Memory B cell (primary cell): ENCODE results near the gene PTPRD.
"Not testable (repeated sequence)": the region's sequence is repeated elsewhere in the genome, so short reads cannot be mapped to it uniquely, and the experiment has no call there.

ENCODE experiments used
- ATAC-seq: fragments of 150-1000 bp; cut with Tn5 transposase; 2 replicates; pipeline ENCODE4 v1.10.0; 2021; ENCODE audit warnings: low read depth, mild to moderate bottlenecking, moderate library complexity
- DNase-seq, 2 donors: peaks; one replicate each; pipeline ENCODE4 v3.0.0; 2022; ENCODE audit warnings: low spot score in 2 of 2
- H3K27ac Mint-ChIP-seq: one replicate; pipeline ENCODE4 v1.8.0; 2022; ENCODE audit warnings: mild to moderate bottlenecking, moderate library complexity, mixed read lengths
- H3K27me3 Mint-ChIP-seq: one replicate; pipeline ENCODE4 v1.8.0; 2022; ENCODE audit warnings: mixed read lengths
- H3K36me3 Mint-ChIP-seq: one replicate; pipeline ENCODE4 v1.8.0; 2022; ENCODE audit warnings: mild to moderate bottlenecking, mixed read lengths
- H3K4me1 Mint-ChIP-seq: one replicate; pipeline ENCODE4 v1.8.0; 2022; ENCODE audit warnings: mixed read lengths
- H3K4me3 Mint-ChIP-seq: one replicate; pipeline ENCODE4 v1.8.0; 2022; ENCODE audit warnings: mild to moderate bottlenecking, moderate library complexity, mixed read lengths
- H3K9me3 Mint-ChIP-seq: one replicate; pipeline ENCODE4 v1.8.0; 2022; ENCODE audit warnings: mixed read lengths

The PTPRD gene

DNA sequence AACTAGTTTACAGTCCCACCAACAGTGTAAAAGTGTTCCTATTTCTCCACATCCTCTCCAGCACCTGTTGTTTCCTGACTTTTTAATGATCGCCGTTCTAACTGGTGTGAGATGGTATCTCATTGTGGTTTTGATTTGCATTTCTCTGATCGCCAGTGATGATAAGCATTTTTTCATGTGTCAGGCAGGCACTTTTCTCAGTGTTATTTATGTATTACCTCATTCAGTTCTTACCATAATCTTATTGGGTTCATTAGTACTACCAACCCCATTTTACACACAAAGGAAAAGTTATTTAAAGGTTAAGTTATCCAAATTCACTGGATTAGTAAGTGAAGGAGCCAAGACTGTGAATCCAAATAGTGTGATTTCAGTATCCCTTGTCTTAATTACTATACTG, 1644.5 kb downstream of the PTPRD start:
- not testable (repeated sequence) for H3K27ac Mint-ChIP-seq, ATAC-seq, DNase-seq, H3K9me3 Mint-ChIP-seq, H3K4me1 Mint-ChIP-seq, H3K36me3 Mint-ChIP-seq, H3K27me3 Mint-ChIP-seq, H3K4me3 Mint-ChIP-seq

DNA sequence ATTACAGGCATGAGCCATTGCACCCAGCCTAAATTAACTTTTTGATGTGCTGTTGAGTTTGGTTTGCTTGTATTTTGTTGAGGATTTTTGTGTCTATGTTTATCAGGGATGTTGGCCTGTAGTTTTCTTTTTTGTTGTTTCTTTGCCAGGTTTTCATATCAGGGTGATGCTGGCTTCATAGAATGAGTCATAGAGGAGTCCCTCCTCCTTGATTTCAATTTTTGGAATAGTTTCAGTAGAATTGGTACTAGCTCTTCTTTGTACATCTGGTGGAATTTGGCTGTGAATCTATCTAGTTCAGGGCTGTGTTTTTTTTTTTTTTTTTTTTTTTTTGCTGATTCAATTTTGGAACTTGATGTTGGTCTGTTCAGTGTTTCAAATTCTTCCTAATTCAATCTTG, 1648.9 kb downstream of the PTPRD start:
- H3K4me3 Mint-ChIP-seq, result no peak overlapping the region
- DNase-seq (no peak), ATAC-seq (no peak)
- no peaks in the 10 kb centered on the region for H3K27me3 Mint-ChIP-seq
- no peaks in the 10 kb centered on the region for H3K36me3 Mint-ChIP-seq
- no peak overlapping the region for H3K27ac Mint-ChIP-seq
- H3K9me3 Mint-ChIP-seq, result peaks cover 8% of the 10 kb centered on the region
- H3K4me1 Mint-ChIP-seq, result no peaks in the 10 kb centered on the region

DNA sequence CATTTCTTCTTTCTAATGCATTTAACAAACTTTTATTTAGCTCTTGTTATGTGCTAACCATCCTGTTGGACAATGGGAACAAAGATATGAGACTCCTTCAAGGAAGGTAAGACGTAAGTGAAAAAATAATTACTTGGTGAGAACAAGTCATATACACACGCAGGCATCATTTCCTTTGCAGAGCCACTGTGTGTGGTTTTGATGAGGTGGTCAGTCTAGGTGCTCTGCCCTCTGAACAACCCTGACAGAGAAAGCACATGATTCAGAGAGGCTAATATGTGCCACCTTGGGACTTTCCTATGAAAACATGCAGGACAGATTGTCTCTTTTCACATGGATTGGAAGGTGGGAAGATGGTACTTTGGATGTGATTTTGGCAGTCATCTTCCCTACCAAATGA, 1650.7 kb downstream of the PTPRD start:
- Mint-ChIP-seq H3K27me3 (no peaks in the 10 kb centered on the region), H3K36me3 (no peaks in the 10 kb centered on the region), H3K4me1 (no peaks in the 10 kb centered on the region), H3K27ac (no peak overlapping the region), H3K4me3 (no peak overlapping the region), H3K9me3 (peaks cover 8% of the 10 kb centered on the region)
- ATAC-seq (no peak), DNase-seq (no peak)

DNA sequence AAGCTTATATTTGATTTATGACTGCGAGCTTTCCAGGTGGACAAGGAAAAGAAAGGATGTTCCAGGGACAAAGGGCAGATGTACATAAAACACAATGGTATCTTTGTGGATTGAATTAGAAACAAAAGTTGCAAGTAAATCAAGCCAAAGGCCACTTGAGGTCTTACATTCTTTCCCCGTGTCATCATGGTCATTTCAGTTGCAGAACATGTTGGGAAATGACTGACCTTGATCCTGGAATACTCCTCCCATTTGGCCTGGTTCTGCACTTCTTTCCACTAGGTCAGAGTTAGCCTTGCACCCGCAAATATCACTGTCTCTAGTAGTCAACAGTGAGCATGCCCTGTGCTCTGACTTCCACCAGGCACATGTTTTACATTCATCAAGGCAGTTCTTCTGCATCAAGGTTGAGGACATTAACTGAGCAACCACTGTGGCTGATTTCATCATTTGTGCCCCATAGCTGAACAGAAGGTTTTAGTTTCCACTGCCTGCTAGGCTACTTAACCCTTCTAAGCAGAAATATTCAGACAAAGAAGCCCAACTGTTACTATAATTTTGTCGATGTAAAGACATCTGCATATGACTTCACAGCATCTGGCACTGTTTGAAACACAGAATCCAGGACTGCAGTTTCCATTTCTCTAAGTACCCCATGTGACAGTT, 1651.5 kb downstream of the PTPRD start:
- no peak for DNase-seq
- Mint-ChIP-seq H3K9me3 (peaks cover 8% of the 10 kb centered on the region), H3K27ac (no peak overlapping the region), H3K36me3 (no peaks in the 10 kb centered on the region), H3K4me1 (no peaks in the 10 kb centered on the region), H3K4me3 (no peak overlapping the region), H3K27me3 (no peaks in the 10 kb centered on the region)
- no peak for ATAC-seq

DNA sequence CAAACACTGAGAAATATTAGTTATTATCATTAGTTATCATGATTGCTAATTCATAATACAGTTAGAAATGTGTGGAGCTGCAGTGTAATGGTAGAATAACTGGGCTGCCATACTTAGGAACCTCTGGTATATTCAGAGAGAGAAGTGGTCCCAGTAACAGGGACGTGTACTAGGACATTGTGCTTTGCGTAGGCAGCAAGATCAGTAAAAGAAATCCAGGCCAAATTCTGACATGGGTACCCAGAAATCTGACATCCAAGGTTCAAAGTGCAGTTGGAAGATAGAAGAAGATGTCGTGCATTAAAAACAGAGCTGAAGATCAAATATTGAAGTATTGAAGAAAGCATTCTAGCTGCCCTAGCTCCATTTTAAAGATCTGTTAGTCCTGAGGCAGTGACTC, 1652.5 kb downstream of the PTPRD start:
- Mint-ChIP-seq H3K27ac (no peak overlapping the region), H3K4me3 (no peak overlapping the region), H3K4me1 (no peaks in the 10 kb centered on the region), H3K27me3 (no peaks in the 10 kb centered on the region), H3K9me3 (peaks cover 7% of the 10 kb centered on the region), H3K36me3 (no peaks in the 10 kb centered on the region)
- ATAC-seq (no peak), DNase-seq (no peak)

DNA sequence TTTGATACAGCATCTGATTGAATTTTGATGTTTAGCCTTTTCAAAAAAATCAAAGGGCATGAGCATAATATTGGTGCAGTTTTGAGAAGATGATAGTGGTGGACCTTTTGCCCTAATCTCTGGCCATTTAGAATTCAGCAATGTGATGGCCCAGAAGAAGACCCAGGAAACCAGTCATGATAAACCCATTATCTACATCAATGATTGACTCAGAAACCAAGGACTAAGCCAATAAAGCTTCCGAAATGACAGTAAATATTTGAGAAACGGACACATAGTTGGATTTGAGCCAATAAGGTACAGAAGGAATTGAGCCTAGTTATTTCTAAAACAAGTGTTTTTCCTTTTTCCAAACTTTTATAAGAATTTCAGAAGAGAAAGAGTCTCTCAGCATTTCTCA, 1654.4 kb downstream of the PTPRD start:
- no peaks in the 10 kb centered on the region for H3K36me3 Mint-ChIP-seq
- no peaks in the 10 kb centered on the region for H3K27me3 Mint-ChIP-seq
- no peak overlapping the region for H3K27ac Mint-ChIP-seq
- no peak overlapping the region for H3K4me3 Mint-ChIP-seq
- no peaks in the 10 kb centered on the region for H3K4me1 Mint-ChIP-seq
- no peak for ATAC-seq
- H3K9me3 Mint-ChIP-seq, result peaks cover 7% of the 10 kb centered on the region
- DNase-seq, result no peak

DNA sequence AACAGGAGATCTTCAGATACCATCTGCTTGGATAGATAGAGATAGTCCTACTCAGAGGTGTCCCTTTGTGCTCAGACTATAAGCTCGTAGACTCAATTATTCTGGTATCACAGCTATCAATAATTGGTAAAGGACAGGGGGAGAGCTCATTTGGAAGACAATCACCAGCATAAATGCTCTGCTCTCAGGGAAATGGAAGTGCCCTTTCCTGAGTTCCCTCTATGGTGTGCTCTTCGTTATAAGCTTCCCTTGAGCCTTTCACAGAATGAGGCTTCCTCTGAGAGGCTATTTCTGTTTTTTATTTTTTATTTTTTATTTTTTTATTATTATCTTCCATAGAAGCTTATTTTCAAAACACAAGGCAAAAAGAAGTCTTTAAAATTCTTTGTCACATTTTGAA, 1657.5 kb downstream of the PTPRD start:
- H3K36me3 Mint-ChIP-seq, result no peaks in the 10 kb centered on the region
- DNase-seq (no peak), ATAC-seq (no peak)
- no peaks in the 10 kb centered on the region for H3K27me3 Mint-ChIP-seq
- H3K4me1 Mint-ChIP-seq, result no peaks in the 10 kb centered on the region
- peaks cover 5% of the 10 kb centered on the region for H3K9me3 Mint-ChIP-seq
- no peak overlapping the region for H3K27ac Mint-ChIP-seq
- H3K4me3 Mint-ChIP-seq, result no peak overlapping the region

DNA sequence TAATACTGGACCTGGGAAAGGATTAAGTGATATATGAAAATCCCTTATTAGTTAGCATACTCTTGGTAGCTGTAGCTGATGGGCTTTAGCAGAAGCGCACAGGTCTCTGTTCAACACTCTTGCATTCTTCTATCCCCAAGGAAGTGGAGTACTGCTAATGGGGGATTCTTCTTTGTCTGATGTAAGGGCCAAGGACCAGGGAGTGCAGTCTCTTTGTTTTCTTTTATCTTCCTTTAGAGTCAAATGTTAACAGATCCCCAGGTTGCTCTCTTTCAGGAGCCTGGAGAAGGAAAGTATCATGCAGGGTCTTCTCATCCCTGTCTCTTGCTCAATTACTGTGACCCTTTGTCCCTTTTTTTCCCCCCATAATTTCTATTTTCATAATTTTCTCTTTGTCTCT, 1666.3 kb downstream of the PTPRD start:
- peaks cover 5% of the 10 kb centered on the region for H3K9me3 Mint-ChIP-seq
- ATAC-seq (no peak), DNase-seq (no peak)
- H3K27me3 Mint-ChIP-seq, result no peaks in the 10 kb centered on the region
- no peak overlapping the region for H3K4me3 Mint-ChIP-seq
- no peaks in the 10 kb centered on the region for H3K4me1 Mint-ChIP-seq
- no peaks in the 10 kb centered on the region for H3K36me3 Mint-ChIP-seq
- no peak overlapping the region for H3K27ac Mint-ChIP-seq

DNA sequence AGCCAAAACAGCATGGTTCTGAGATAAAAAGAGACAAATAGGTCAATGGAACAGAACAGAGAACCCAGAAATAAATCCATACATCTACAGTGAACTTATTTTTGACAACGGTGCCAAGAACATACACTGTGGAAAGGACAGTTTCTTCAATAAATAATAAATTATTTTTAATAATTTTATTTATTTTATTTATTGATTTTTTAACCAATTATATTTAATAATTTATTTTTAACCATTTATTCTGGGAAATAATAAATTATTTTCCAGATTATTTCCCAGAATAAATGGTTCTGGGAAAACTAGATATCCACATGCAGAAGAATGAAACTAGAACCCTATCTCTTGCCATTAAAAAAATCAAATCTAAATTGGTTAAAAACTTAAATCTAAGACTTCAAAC, 1669.4 kb downstream of the PTPRD start:
- H3K36me3 Mint-ChIP-seq, result no peaks in the 10 kb centered on the region
- H3K4me1 Mint-ChIP-seq, result no peaks in the 10 kb centered on the region
- ATAC-seq, result no peak
- H3K27me3 Mint-ChIP-seq, result no peaks in the 10 kb centered on the region
- H3K4me3 Mint-ChIP-seq, result no peak overlapping the region
- H3K9me3 Mint-ChIP-seq, result peaks cover 6% of the 10 kb centered on the region
- no peak for DNase-seq
- H3K27ac Mint-ChIP-seq, result no peak overlapping the region

DNA sequence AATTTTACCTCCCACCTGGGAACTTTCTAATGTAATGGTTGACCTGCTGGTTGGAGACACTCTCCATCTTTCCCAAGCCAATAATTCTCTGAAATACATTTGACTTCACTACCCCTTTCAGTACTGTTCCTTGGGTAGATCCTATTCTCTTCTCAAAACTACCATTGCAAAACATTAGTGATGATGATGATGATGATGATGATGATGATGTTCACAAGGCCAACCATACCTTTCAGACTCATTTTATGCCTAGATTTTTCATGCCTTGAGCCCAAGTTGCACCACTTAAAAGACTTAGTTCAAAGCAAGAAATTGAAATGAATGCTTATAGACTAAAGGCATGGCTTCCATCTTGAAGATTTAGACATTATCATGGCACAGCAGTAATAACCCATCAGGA, 1672.2 kb downstream of the PTPRD start:
- H3K4me3 Mint-ChIP-seq, result no peak overlapping the region
- ATAC-seq, result no peak
- peaks cover 8% of the 10 kb centered on the region for H3K9me3 Mint-ChIP-seq
- no peak overlapping the region for H3K27ac Mint-ChIP-seq
- no peaks in the 10 kb centered on the region for H3K36me3 Mint-ChIP-seq
- H3K4me1 Mint-ChIP-seq, result no peaks in the 10 kb centered on the region
- no peaks in the 10 kb centered on the region for H3K27me3 Mint-ChIP-seq
- no peak for DNase-seq

DNA sequence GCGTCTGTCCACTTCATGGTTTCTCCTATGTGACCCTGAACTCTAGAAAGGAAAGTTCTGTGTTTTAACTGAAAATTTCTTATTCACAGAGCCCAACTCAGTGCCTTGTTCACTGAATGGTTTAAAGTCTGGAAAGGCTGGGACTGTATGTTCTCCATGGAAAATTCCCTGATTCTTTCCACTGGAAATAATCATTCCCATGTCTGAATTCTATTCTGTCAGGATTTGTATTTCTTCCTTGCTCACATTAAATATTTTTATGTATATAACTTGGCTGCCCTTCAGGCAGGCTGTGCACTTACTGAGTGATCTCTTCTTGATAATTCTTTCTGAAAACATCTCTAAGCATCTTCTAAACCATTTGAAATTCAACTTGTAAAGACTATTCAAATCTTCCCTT, 1686.3 kb downstream of the PTPRD start:
- no peak for DNase-seq
- H3K27me3 Mint-ChIP-seq, result no peaks in the 10 kb centered on the region
- no peak for ATAC-seq
- no peaks in the 10 kb centered on the region for H3K4me1 Mint-ChIP-seq
- peaks cover 11% of the 10 kb centered on the region for H3K9me3 Mint-ChIP-seq
- H3K36me3 Mint-ChIP-seq, result no peaks in the 10 kb centered on the region
- H3K4me3 Mint-ChIP-seq, result no peak overlapping the region
- H3K27ac Mint-ChIP-seq, result no peak overlapping the region

DNA sequence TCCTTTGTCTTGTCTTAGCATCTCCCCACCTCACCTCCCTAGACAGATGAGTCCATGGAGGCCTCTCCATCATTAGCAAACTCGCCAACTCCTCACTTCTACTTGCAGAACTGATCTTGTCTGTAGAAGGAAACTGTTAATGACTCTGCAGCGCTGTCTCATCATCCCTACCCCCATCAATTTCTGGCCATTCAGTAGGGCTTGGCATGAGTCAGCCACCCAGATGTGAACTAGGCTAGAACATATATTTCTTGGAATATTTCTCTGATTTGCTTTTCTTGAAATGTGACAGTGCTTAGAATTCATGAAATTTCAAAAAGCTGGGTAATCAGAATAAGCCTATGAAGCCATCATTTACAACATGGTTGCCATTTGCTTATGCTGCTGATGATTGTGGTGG, 1688.2 kb downstream of the PTPRD start:
- no peaks in the 10 kb centered on the region for H3K4me1 Mint-ChIP-seq
- no peaks in the 10 kb centered on the region for H3K36me3 Mint-ChIP-seq
- H3K4me3 Mint-ChIP-seq, result no peak overlapping the region
- H3K27ac Mint-ChIP-seq, result no peak overlapping the region
- no peaks in the 10 kb centered on the region for H3K27me3 Mint-ChIP-seq
- no peak for ATAC-seq
- DNase-seq, result no peak
- peaks cover 12% of the 10 kb centered on the region for H3K9me3 Mint-ChIP-seq

DNA sequence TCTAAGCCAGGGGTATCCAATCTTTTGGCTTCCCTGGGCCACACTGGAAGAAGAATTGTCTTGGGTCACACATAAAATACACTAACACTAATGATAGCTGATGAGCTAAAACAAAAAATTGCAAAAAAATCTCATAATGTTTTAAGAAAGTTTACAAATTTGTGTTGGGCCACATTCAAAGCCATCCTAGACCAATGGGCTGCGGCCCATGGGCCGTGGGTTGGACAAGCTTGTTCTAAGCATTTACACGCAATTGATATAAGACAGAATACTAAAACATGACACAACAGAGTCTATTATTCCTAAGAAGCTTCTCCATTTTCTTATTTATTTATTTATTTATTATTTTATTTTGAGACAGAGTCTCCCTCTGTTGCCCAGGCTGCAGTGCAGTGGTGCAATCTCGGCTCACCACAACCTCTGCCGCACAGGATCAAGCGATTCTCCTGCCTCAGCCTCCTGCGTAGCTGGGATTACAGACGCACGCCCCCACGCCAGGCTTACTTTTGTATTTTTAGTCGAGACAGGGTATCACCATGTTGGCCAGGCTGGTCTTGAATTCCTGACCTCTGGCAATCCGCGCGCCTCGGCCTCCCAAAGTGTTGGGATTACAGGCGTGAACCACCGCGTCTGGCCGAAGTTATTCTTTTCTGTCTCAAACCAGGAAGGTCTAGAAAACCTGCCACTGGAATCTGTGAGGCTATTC, 1692.2 kb downstream of the PTPRD start:
- H3K27ac Mint-ChIP-seq, ATAC-seq, H3K27me3 Mint-ChIP-seq, H3K4me3 Mint-ChIP-seq, H3K4me1 Mint-ChIP-seq, H3K36me3 Mint-ChIP-seq, DNase-seq: not testable (repeated sequence)
- H3K9me3 Mint-ChIP-seq, result peaks cover 10% of the 10 kb centered on the region

DNA sequence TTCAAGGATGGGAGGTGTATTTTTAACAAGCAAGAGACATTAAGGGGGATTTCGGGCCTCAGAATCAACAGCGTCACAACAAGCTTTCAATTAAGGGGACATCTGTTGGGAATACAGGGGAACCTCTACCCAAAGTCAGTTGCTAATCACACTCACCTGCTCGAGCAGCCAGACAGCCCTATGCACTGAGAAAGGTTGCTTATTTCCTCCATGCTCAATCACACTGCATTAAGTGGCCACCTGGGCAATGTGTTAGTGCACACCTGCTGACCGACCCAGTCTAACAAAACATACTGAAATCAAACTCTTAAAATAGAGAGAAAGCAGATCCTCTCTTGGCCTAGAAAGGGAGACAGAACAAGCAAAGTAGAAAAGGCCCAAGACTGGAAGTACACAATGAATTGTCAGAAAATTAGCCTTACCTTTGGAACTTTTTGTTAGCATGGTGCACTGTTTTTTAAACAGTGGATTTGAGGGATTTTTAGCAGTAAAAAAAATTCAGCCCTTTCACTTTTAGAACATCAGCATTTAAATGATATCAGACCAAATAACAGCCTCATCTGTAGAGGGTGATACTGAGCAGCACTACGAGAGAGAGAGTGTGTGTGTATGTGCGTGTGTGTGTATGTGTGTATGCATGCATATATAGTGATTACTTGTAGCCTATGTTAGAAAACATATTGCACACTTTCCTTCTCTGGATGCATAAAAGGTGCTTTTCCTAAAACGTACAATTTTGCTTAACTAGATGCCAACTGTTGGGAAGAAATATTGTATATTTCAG, 1694.7 kb downstream of the PTPRD start:
- H3K27me3 Mint-ChIP-seq, result no peaks in the 10 kb centered on the region
- H3K4me3 Mint-ChIP-seq, result no peak overlapping the region
- ATAC-seq (no peak), DNase-seq (no peak)
- H3K36me3 Mint-ChIP-seq, result no peaks in the 10 kb centered on the region
- peaks cover 8% of the 10 kb centered on the region for H3K9me3 Mint-ChIP-seq
- no peaks in the 10 kb centered on the region for H3K4me1 Mint-ChIP-seq
- H3K27ac Mint-ChIP-seq, result no peak overlapping the region
